IMR-90 (cell line): Measurements from ENCODE around the gene TENM3. TPM values are rescaled to one million over a fixed set of nuclear protein-coding genes. Genes with fewer than 3 reads are reported as not detected.

ENCODE experiments used
- ATAC-seq: fragments of 200-7000 bp; cut with Tn5 transposase; 2 replicates; pipeline ENCODE4 v1.9.1; 2020; ENCODE audit warnings: low read depth, mild to moderate bottlenecking, moderate library complexity
- BruUV-seq: library from RNA; stranded (reverse); fragments of 400-500 nt; replicated peaks from 2 replicates; lab custom pipeline; 2021; lab: Mats Ljungman, UMichigan
- CTCF ChIA-PET: fragments of 300-600 bp; formaldehyde crosslinking; extraction: SDS; loops from one replicate; lab custom pipeline; 2021; ENCODE audit warnings: antibody characterized with exemption; lab: Yijun Ruan, JAX
- POLR2A ChIA-PET: fragments of 300-600 bp; sonication (Branson Sonifier 250); formaldehyde crosslinking; loops from one replicate; lab custom pipeline; 2022; ENCODE audit warnings: antibody characterized with exemption; ENCODE audit not compliant: unreplicated experiment; lab: Charles Lee
- DNase-seq: peaks from one replicate; pipeline ENCODE4 v3.0.0; 2013
- H2AFZ ChIP-seq: replicated peaks from 2 replicates; pipeline ENCODE3; 2013; ENCODE audit warnings: low read length, mild to moderate bottlenecking; ENCODE audit not compliant: poor library complexity
- H2AK5ac ChIP-seq: 2 replicates; pipeline ENCODE4 v1.6.1; 2013; ENCODE audit warnings: low read depth, low read length, inconsistent platforms
- H2AK9ac ChIP-seq: replicated peaks from 2 replicates; pipeline ENCODE3; 2013; ENCODE audit warnings: mild to moderate bottlenecking, low read depth, low read length, moderate library complexity; ENCODE audit not compliant: poor library complexity
- H2BK120ac ChIP-seq: 2 replicates; pipeline ENCODE4 v1.6.1; 2013; ENCODE audit warnings: low read depth, low read length, inconsistent platforms
- H2BK15ac ChIP-seq: 3 replicates; pipeline ENCODE4 v1.6.1; 2013; ENCODE audit warnings: low read depth, low read length, inconsistent platforms
- H2BK20ac ChIP-seq: 2 replicates; pipeline ENCODE4 v1.6.1; 2013; ENCODE audit warnings: low read depth, mild to moderate bottlenecking, inconsistent platforms, low read length, moderate library complexity
- H2BK5ac ChIP-seq: 2 replicates; pipeline ENCODE4 v1.6.1; 2013; ENCODE audit warnings: mild to moderate bottlenecking, low read depth, low read length, inconsistent platforms; ENCODE audit not compliant: poor library complexity, severe bottlenecking
- H3K14ac ChIP-seq: replicated peaks from 2 replicates; pipeline ENCODE4 v1.6.1; 2013; ENCODE audit warnings: low read depth, low read length, inconsistent platforms
- H3K18ac ChIP-seq: 2 replicates; pipeline ENCODE4 v1.6.1; 2013; ENCODE audit warnings: low read depth, low read length, control low read depth
- H3K23ac ChIP-seq: 2 replicates; pipeline ENCODE4 v1.6.1; 2013; ENCODE audit warnings: low read depth, low read length, inconsistent platforms
- H3K27ac ChIP-seq: 2 replicates; pipeline ENCODE4 v1.5.1; 2013; ENCODE audit warnings: mild to moderate bottlenecking, control low read depth, low read length; ENCODE audit not compliant: insufficient read depth
- H3K27me3 ChIP-seq: 2 replicates; pipeline ENCODE4 v1.6.1; 2013; ENCODE audit warnings: low read length; ENCODE audit not compliant: control insufficient read depth, insufficient read depth
- H3K36me3 ChIP-seq: 2 replicates; pipeline ENCODE4 v1.6.1; 2013; ENCODE audit warnings: low read length, mixed read lengths; ENCODE audit not compliant: control insufficient read depth, insufficient read depth
- H3K4ac ChIP-seq: 2 replicates; pipeline ENCODE4 v1.6.1; 2013; ENCODE audit warnings: low read depth, low read length, inconsistent platforms
- H3K4me1 ChIP-seq: 2 replicates; pipeline ENCODE4 v1.6.1; 2013; ENCODE audit warnings: low read length, mixed read lengths; ENCODE audit not compliant: control insufficient read depth, insufficient read depth
- H3K4me2 ChIP-seq: 2 replicates; pipeline ENCODE4 v1.6.1; 2013; ENCODE audit warnings: low read depth, mild to moderate bottlenecking, control low read depth, low read length, moderate library complexity
- H3K4me3 ChIP-seq: 2 replicates; pipeline ENCODE4 v1.5.1; 2013; ENCODE audit warnings: low read depth, mild to moderate bottlenecking, control low read depth, low read length, moderate library complexity; ENCODE audit not compliant: insufficient read depth
- H3K56ac ChIP-seq: 2 replicates; pipeline ENCODE4 v1.6.1; 2013; ENCODE audit warnings: low read length, inconsistent platforms; ENCODE audit not compliant: insufficient read depth; ENCODE audit errors: extremely low read depth
- H3K79me1 ChIP-seq, 2 experiments: 2 replicates each; pipeline ENCODE4 v1.6.1; 2013; ENCODE audit warnings: low read length in 2 of 2, inconsistent platforms in 1 of 2, low read depth in 1 of 2
- H3K9ac ChIP-seq: 2 replicates; pipeline ENCODE4 v1.6.1; 2013; ENCODE audit warnings: low read depth, low read length, control low read depth
- H3K9me1 ChIP-seq: 2 replicates; pipeline ENCODE4 v1.6.1; 2013; ENCODE audit warnings: low read length, inconsistent platforms; ENCODE audit not compliant: insufficient read depth
- H3K9me3 ChIP-seq: 2 replicates; pipeline ENCODE4 v1.6.1; 2013; ENCODE audit warnings: low read length; ENCODE audit not compliant: control insufficient read depth, insufficient read depth
- H4K20me1 ChIP-seq: 2 replicates; pipeline ENCODE4 v1.6.1; 2013; ENCODE audit warnings: low read length, inconsistent platforms; ENCODE audit not compliant: insufficient read depth
- H4K5ac ChIP-seq: 2 replicates; pipeline ENCODE4 v1.6.1; 2013; ENCODE audit warnings: mild to moderate bottlenecking, low read depth, low read length, control low read depth
- H4K8ac ChIP-seq, 2 experiments: 2 replicates each; pipeline ENCODE4 v1.6.1; 2013; ENCODE audit warnings: low read depth in 2 of 2, low read length in 2 of 2, control low read depth in 1 of 2, inconsistent platforms in 1 of 2
- H4K91ac ChIP-seq: 2 replicates; pipeline ENCODE4 v1.6.1; 2013; ENCODE audit warnings: low read depth, low read length, inconsistent platforms; ENCODE audit not compliant: insufficient read depth
- BHLHE40 ChIP-seq: fragments of 150-350 bp; IDR thresholded peaks from 2 replicates; pipeline ENCODE4 v1.6.1; 2016; ENCODE audit warnings: mild to moderate bottlenecking, low read depth, low read length
- CEBPB ChIP-seq: IDR thresholded peaks from 2 replicates; pipeline ENCODE4 v1.6.1; 2012; ENCODE audit warnings: low read depth, low read length, improper control_type of control experiment
- CHD1 ChIP-seq: IDR thresholded peaks from 2 replicates; pipeline ENCODE4 v1.6.1; 2012; ENCODE audit warnings: low read depth, low read length, improper control_type of control experiment
- CTCF ChIP-seq: conservative IDR thresholded peaks from 2 replicates; pipeline ENCODE4 v1.5.1; 2012; ENCODE audit warnings: mild to moderate bottlenecking, low read depth, low read length, improper control_type of control experiment
- ELK1 ChIP-seq: fragments of 150-350 bp; IDR thresholded peaks from 2 replicates; pipeline ENCODE4 v1.6.1; 2016; ENCODE audit warnings: low read depth, mild to moderate bottlenecking, low read length, moderate library complexity, borderline replicate concordance
- FOS ChIP-seq: fragments of 150-350 bp; IDR thresholded peaks from 2 replicates; pipeline ENCODE4 v1.6.1; 2016; ENCODE audit warnings: low read depth, low read length
- MAFK ChIP-seq: IDR thresholded peaks from 2 replicates; pipeline ENCODE4 v1.6.1; 2012; ENCODE audit warnings: low read depth, low read length, improper control_type of control experiment
- MAZ ChIP-seq: IDR thresholded peaks from 2 replicates; pipeline ENCODE4 v1.6.1; 2012; ENCODE audit warnings: low read depth, mild to moderate bottlenecking, low read length, improper control_type of control experiment, moderate library complexity, borderline replicate concordance
- NFE2L2 ChIP-seq: fragments of 150-350 bp; IDR thresholded peaks from 2 replicates; pipeline ENCODE4 v1.6.1; 2016; ENCODE audit warnings: low read depth, mild to moderate bottlenecking, low read length
- POLR2A ChIP-seq: IDR thresholded peaks from 2 replicates; pipeline ENCODE4 v1.6.1; 2012; ENCODE audit warnings: mild to moderate bottlenecking, low read depth, low read length
- RCOR1 ChIP-seq: IDR thresholded peaks from 2 replicates; pipeline ENCODE4 v1.6.1; 2012; ENCODE audit warnings: mild to moderate bottlenecking, low read length, improper control_type of control experiment; ENCODE audit not compliant: insufficient replicate concordance
- RFX5 ChIP-seq: IDR thresholded peaks from 2 replicates; pipeline ENCODE4 v1.8.0; 2012; ENCODE audit warnings: low read depth, mild to moderate bottlenecking, low read length, moderate library complexity
- USF2 ChIP-seq: fragments of 150-350 bp; IDR thresholded peaks from 2 replicates; pipeline ENCODE4 v1.6.1; 2017; ENCODE audit warnings: mild to moderate bottlenecking, antibody characterized with exemption, low read length, low read depth
- WGBS, 2 experiments: methylation state at CpG; one replicate each; pipeline versions ENCODE4 v1.1.5 to v1.1.7; 2013; ENCODE audit warnings: missing lambda C conversion rate in 2 of 2; ENCODE audit not compliant: insufficient read length in 1 of 2; ENCODE audit errors: extremely low coverage in 2 of 2; 5-methylcytosine and 5-hydroxymethylcytosine counted together
- dilution Hi-C: fragments of 300-500 bp; cut with HindIII; formaldehyde crosslinking; loops from one replicate; pipeline ENCODE4 v1.14.3; 2018; ENCODE audit warnings: low sequenced_read_pairs; ENCODE audit not compliant: unreplicated experiment
- in situ Hi-C: fragments of 300-500 bp; cut with MboI; formaldehyde crosslinking; loops from 3 replicates; pipeline ENCODE4 v1.14.3; 2019; ENCODE audit warnings: low sequenced_read_pairs, inconsistent platforms, mixed read lengths
- intact Hi-C: fragments of 100-400 bp; cut with micrococcal nuclease; formaldehyde crosslinking; loops from 2 replicates; pipeline ENCODE4 v1.10.0; 2022
- polyA plus RNA-seq, 3 experiments: library from polyadenylated mRNA; depleted of rRNA; stranded (reverse); fragments of >200 nt; gene quantifications; 2 replicates each; pipeline ENCODE4 v1.2.3, GENCODE V29; 2012; ENCODE audit warnings: low replicate concordance in 1 of 3
- total RNA-seq: library from RNA; depleted of rRNA; stranded (reverse); fragments of >200 nt; gene quantifications from 2 replicates; pipeline ENCODE4 v1.2.3, GENCODE V29; 2012

The TENM3 gene
- total and polyA plus RNA-seq, 2 of the 4 experiments (the other 2 are of a cell fraction) = 29.9 to 173 TPM

GRCh38 chr4:182421753-182422152 lies 178.6 kb downstream of the TENM3 start:
- ATAC-seq (no peak), DNase-seq (no peak)
- 100% methylated on average over 1 of the region's 5 CpGs; no CpG with 5 or more reads in 1 of the 2 experiments for WGBS, 2 experiments
- Histone ChIP-seq H3K9me1 (no peaks in the 10 kb centered on the region), H3K4me2 (no peak overlapping the region), H4K20me1 (no peaks in the 10 kb centered on the region), H3K9ac (no peak overlapping the region), H2AK9ac (no peak overlapping the region), H3K4ac (no peak overlapping the region), H3K27ac (no peak overlapping the region), H4K91ac (no peak overlapping the region), H3K9me3 (no peaks in the 10 kb centered on the region), H3K14ac (no peak overlapping the region), H2BK5ac (no peak overlapping the region), H2AK5ac (no peak overlapping the region), H3K23ac (no peak overlapping the region), H2AFZ (no peak overlapping the region), H2BK120ac (no peak overlapping the region), H4K8ac (no peak overlapping the region), H3K56ac (no peak overlapping the region), H3K4me1 (no peaks in the 10 kb centered on the region), H3K18ac (no peak overlapping the region), H3K36me3 (no peaks in the 10 kb centered on the region), H4K5ac (no peak overlapping the region), H3K27me3 (no peaks in the 10 kb centered on the region), H3K79me1 (no peaks in the 10 kb centered on the region), H3K4me3 (no peak overlapping the region), H2BK15ac (no peak overlapping the region), H2BK20ac (no peak overlapping the region)
- CTCF ChIA-PET = interaction anchor here (0.6 to 0.8 kb wide), 2 partner anchors 14 to 23 kb away, joined by 3 to 6 read pairs; no protein-coding TSS in a partner anchor
- in situ Hi-C loops (no loop called here), intact Hi-C loops (no loop called here), dilution Hi-C loops (no loop called here)
- no peak for TF ChIP-seq MAZ
- TF ChIP-seq CEBPB = no peak
- TF ChIP-seq NFE2L2 = no peak
- no peak for TF ChIP-seq ELK1
- no peak for TF ChIP-seq MAFK
- TF ChIP-seq RFX5 = no peak
- TF ChIP-seq CHD1 = no peak
- no peak for TF ChIP-seq RCOR1
- no peak for TF ChIP-seq USF2
- TF ChIP-seq POLR2A = no peak
- TF ChIP-seq FOS = no peak
- TF ChIP-seq CTCF = no peak
- no peak for TF ChIP-seq BHLHE40
- no TSS peak for BruUV-seq
- POLR2A ChIA-PET = no interaction called here
